HG03432 (cell line): ENCODE measurements around the gene LGALS7B.

ENCODE experiments used
- ATAC-seq: cut with Tn5 transposase; IDR thresholded peaks from one replicate; pipeline ENCODE4 v1.9.1; 2021; ENCODE audit warnings: mild to moderate bottlenecking, moderate library complexity; ENCODE audit not compliant: unreplicated experiment

LGALS7B gene

GRCh38 chr19:38839816-38840582 lies 51.0 kb downstream of the LGALS7B start:
- no peak for ATAC-seq

GRCh38 chr19:38840583-38840968 lies 51.6 kb downstream of the LGALS7B start:
- no peak for ATAC-seq
